Urinary bladder (tissue), 4 donors: ENCODE measurements around the gene DUSP7. TPM values are rescaled to one million over a fixed set of nuclear protein-coding genes. Genes with fewer than 3 reads are reported as not detected.
A peak's percentile ranks its signal among the peaks of the same experiment; 100 is the strongest.

Source experiments
- DNase-seq: peaks from one replicate; pipeline ENCODE4 v3.0.0-alpha.2; 2015; ENCODE audit errors: extremely low spot score
- H3K27ac ChIP-seq: one replicate; pipeline ENCODE4 v1.5.1; 2013; ENCODE audit warnings: low read depth, mild to moderate bottlenecking, moderate library complexity
- H3K36me3 ChIP-seq: one replicate; pipeline ENCODE4 v1.6.1; 2013; ENCODE audit warnings: mild to moderate bottlenecking, moderate library complexity; ENCODE audit not compliant: insufficient read depth
- H3K4me1 ChIP-seq: one replicate; pipeline ENCODE4 v1.6.1; 2013; ENCODE audit warnings: mild to moderate bottlenecking, moderate library complexity; ENCODE audit not compliant: insufficient read depth
- H3K4me3 ChIP-seq: one replicate; pipeline ENCODE4 v1.5.1; 2013; ENCODE audit warnings: low read depth, low read length
- WGBS: extraction: QIAGEN DNeasy Blood & Tissue Kit; methylation state at CpG from one replicate; pipeline ENCODE4 v1.1.7; 2013; 5-methylcytosine and 5-hydroxymethylcytosine counted together
- polyA plus RNA-seq: library from polyadenylated mRNA; stranded (reverse); fragments of 200-250 nt; gene quantifications from one replicate; pipeline ENCODE4 v1.2.3, GENCODE V29; 2013
- total RNA-seq: library from RNA; depleted of rRNA; stranded (reverse); fragments of >200 nt; gene quantifications from one replicate; pipeline ENCODE4 v1.2.3, GENCODE V29; 2014
- donor health status: healthy with polysubstance abuse.
- donor health status: healthy.

The DUSP7 gene
- total and polyA plus RNA-seq, 2 donors = 8.2 to 14.3 TPM

GRCh38 chr3:52018319-52019000, 37.9 kb downstream of the DUSP7 start:
- Histone ChIP-seq H3K27ac (no peak overlapping the region), H3K4me3 (no peak overlapping the region), H3K4me1 (no peaks in the 10 kb centered on the region), H3K36me3 (no peaks in the 10 kb centered on the region)
- 94% methylated on average over 21 of the region's 21 CpGs for WGBS
- no peak for DNase-seq

- no peaks in the 10 kb centered on the region for H3K36me3 ChIP-seq
- H3K4me3 ChIP-seq = no peak overlapping the region
- DNase-seq = no peak
- 78% methylated on average over 11 of the region's 11 CpGs for WGBS
- H3K27ac ChIP-seq = no peak overlapping the region
- H3K4me1 ChIP-seq = no peaks in the 10 kb centered on the region
These were observed 38.8 kb downstream of the DUSP7 start for GRCh38 chr3:52017586-52017985.

- 86% methylated on average over 13 of the region's 13 CpGs for WGBS
- no peaks in the 10 kb centered on the region for H3K4me1 ChIP-seq
These were observed 40.7 kb downstream of the DUSP7 start for GRCh38 chr3:52015438-52016228.

GRCh38 chr3:52014613-52015012, 41.8 kb downstream of the DUSP7 start:
- no peak overlapping the region for H3K4me3 ChIP-seq
- no peak overlapping the region for H3K27ac ChIP-seq
- WGBS = 74% methylated on average over 8 of the region's 8 CpGs
- H3K4me1 ChIP-seq = no peaks in the 10 kb centered on the region
- DNase-seq = no peak
- no peaks in the 10 kb centered on the region for H3K36me3 ChIP-seq

More at GRCh38 chr3:52015438-52016228, 40.7 kb downstream of the DUSP7 start:
- H3K27ac ChIP-seq = no peak overlapping the region
- DNase-seq = no peak
- no peak overlapping the region for H3K4me3 ChIP-seq
- H3K36me3 ChIP-seq = no peaks in the 10 kb centered on the region

GRCh38 chr3:52013802-52014598, 42.4 kb downstream of the DUSP7 start:
- H3K4me3 ChIP-seq = no peak overlapping the region
- H3K36me3 ChIP-seq = no peaks in the 10 kb centered on the region
- no peak overlapping the region for H3K27ac ChIP-seq
- 89% methylated on average over 6 of the region's 6 CpGs for WGBS
- no peaks in the 10 kb centered on the region for H3K4me1 ChIP-seq
- DNase-seq = no peak

- Histone ChIP-seq H3K4me3 (no peak overlapping the region), H3K36me3 (no peaks in the 10 kb centered on the region), H3K27ac (no peak overlapping the region), H3K4me1 (no peaks in the 10 kb centered on the region)
- 72% methylated on average over 7 of the region's 7 CpGs for WGBS
- no peak for DNase-seq
These were observed 43.7 kb downstream of the DUSP7 start for GRCh38 chr3:52012699-52013098.

- Histone ChIP-seq H3K27ac (no peak overlapping the region), H3K36me3 (no peaks in the 10 kb centered on the region), H3K4me1 (no peaks in the 10 kb centered on the region), H3K4me3 (no peak overlapping the region)
- no peak for DNase-seq
These were observed 45.9 kb downstream of the DUSP7 start for GRCh38 chr3:52010431-52010830.

- no peaks in the 10 kb centered on the region for H3K4me1 ChIP-seq
- no peak overlapping the region for H3K27ac ChIP-seq
- H3K36me3 ChIP-seq = no peaks in the 10 kb centered on the region
- no peak overlapping the region for H3K4me3 ChIP-seq
- DNase-seq = no peak
- WGBS = 85% methylated on average over 4 of the region's 4 CpGs
These were observed 49.1 kb downstream of the DUSP7 start for GRCh38 chr3:52007291-52007690.

- Histone ChIP-seq H3K4me3 (no peak overlapping the region), H3K36me3 (no peaks in the 10 kb centered on the region), H3K4me1 (no peaks in the 10 kb centered on the region), H3K27ac (no peak overlapping the region)
- 84% methylated on average over 6 of the region's 6 CpGs for WGBS
- DNase-seq = no peak
These were observed 49.6 kb downstream of the DUSP7 start for GRCh38 chr3:52006820-52007133.

- Histone ChIP-seq H3K4me3 (no peak overlapping the region), H3K27ac (no peak overlapping the region), H3K4me1 (no peaks in the 10 kb centered on the region), H3K36me3 (no peaks in the 10 kb centered on the region)
- 58% methylated on average over 8 of the region's 8 CpGs for WGBS
- DNase-seq = no peak
These were observed 50.2 kb downstream of the DUSP7 start for GRCh38 chr3:52006017-52006819.

GRCh38 chr3:52005571-52005986, 50.8 kb downstream of the DUSP7 start:
- no peak overlapping the region for H3K27ac ChIP-seq
- WGBS = 9% methylated on average over 15 of the region's 15 CpGs
- H3K36me3 ChIP-seq = no peaks in the 10 kb centered on the region
- H3K4me1 ChIP-seq = no peaks in the 10 kb centered on the region
- no peak overlapping the region for H3K4me3 ChIP-seq
- no peak for DNase-seq

GRCh38 chr3:52004906-52005395, 51.4 kb downstream of the DUSP7 start:
- 90% methylated on average over 4 of the region's 4 CpGs for WGBS
- no peak for DNase-seq
- H3K27ac ChIP-seq = no peak overlapping the region
- no peaks in the 10 kb centered on the region for H3K36me3 ChIP-seq
- no peak overlapping the region for H3K4me3 ChIP-seq
- no peaks in the 10 kb centered on the region for H3K4me1 ChIP-seq

- Histone ChIP-seq H3K4me3 (no peak overlapping the region), H3K36me3 (no peaks in the 10 kb centered on the region), H3K27ac (no peak overlapping the region), H3K4me1 (no peaks in the 10 kb centered on the region)
- 53% methylated on average over 16 of the region's 16 CpGs for WGBS
- DNase-seq = peak; percentile 65
These were observed 52.1 kb downstream of the DUSP7 start for GRCh38 chr3:52004163-52004787.
